ENCODE measurements around the gene RTP1. TPM values are rescaled to one million over a fixed set of nuclear protein-coding genes. Genes with fewer than 3 reads are reported as not detected.

RTP1 gene
- total RNA-seq (2022) = not detected in 2 replicates
- not detected for Bru-seq, nascent RNA
- BruChase-seq, experiment 1, labeled RNA remaining after a 6-hour chase = not detected
- not detected for BruChase-seq, experiment 2, labeled RNA remaining after a 2-hour chase
- long read RNA-seq = 0 reads

GRCh38 chr3:187197335-187197649 lies at the start of gene RTP1:
Gene RTP1, plus strand, starts transcription at chr3:187197486. Its CDS starts 30 bp downstream, at chr3:187197516.
- intact Hi-C loops (cut with micrococcal nuclease; ENCODE audit: unreplicated experiment) = no loop called here
- TF ChIP-seq, protein P1, sequence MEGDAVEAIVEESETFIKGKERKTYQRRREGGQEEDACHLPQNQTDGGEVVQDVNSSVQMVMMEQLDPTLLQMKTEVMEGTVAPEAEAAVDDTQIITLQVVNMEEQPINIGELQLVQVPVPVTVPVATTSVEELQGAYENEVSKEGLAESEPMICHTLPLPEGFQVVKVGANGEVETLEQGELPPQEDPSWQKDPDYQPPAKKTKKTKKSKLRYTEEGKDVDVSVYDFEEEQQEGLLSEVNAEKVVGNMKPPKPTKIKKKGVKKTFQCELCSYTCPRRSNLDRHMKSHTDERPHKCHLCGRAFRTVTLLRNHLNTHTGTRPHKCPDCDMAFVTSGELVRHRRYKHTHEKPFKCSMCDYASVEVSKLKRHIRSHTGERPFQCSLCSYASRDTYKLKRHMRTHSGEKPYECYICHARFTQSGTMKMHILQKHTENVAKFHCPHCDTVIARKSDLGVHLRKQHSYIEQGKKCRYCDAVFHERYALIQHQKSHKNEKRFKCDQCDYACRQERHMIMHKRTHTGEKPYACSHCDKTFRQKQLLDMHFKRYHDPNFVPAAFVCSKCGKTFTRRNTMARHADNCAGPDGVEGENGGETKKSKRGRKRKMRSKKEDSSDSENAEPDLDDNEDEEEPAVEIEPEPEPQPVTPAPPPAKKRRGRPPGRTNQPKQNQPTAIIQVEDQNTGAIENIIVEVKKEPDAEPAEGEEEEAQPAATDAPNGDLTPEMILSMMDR (IDR thresholded peaks at IDR 0.05; ENCODE audit: unreplicated experiment) = no peak
- Mint-ChIP-seq H3K4me1 (ENCODE audit: low read depth, unreplicated experiment) (no peaks in the 10 kb centered on the region), H3K36me3 (ENCODE audit: insufficient read depth, unreplicated experiment) (no peaks in the 10 kb centered on the region), H3K27me3 (ENCODE audit: unreplicated experiment) (peaks cover 10% of the 10 kb centered on the region), H3K4me3 (ENCODE audit: low read depth, unreplicated experiment) (no peak within 1 kb of the TSS), H3K27ac (ENCODE audit: unreplicated experiment) (no peak within 1 kb of the TSS), H3K9me3 (ENCODE audit: low read depth, unreplicated experiment) (no peaks in the 10 kb centered on the region)
- DNase-seq = no peak
- no TSS peak for BruUV-seq (replicated peaks)
- CTCF ChIA-PET = interaction anchor here (1.1 kb wide), 1 partner anchor 23 kb away, joined by 3 read pairs; no protein-coding TSS in a partner anchor

GRCh38 chr3:187150186-187150585 lies 47.1 kb upstream of the RTP1 start:
- no peaks in the 10 kb centered on the region for H3K36me3 Mint-ChIP-seq (ENCODE audit: insufficient read depth, unreplicated experiment)
- H3K27ac Mint-ChIP-seq (ENCODE audit: unreplicated experiment) = no peak overlapping the region
- TF ChIP-seq, protein P1 (IDR thresholded peaks at IDR 0.05; ENCODE audit: unreplicated experiment) = no peak
- CTCF ChIA-PET = interaction anchor here (1.0 to 2.6 kb wide), 4 partner anchors 11 to 301 kb away, joined by 3 to 12 read pairs (median 8); partner anchors contain the start of gene RPL39L
- H3K9me3 Mint-ChIP-seq (ENCODE audit: low read depth, unreplicated experiment) = no peaks in the 10 kb centered on the region
- H3K27me3 Mint-ChIP-seq (ENCODE audit: unreplicated experiment) = peaks cover 41% of the 10 kb centered on the region
- DNase-seq = no peak
- H3K4me3 Mint-ChIP-seq (ENCODE audit: low read depth, unreplicated experiment) = no peak overlapping the region
- intact Hi-C loops (cut with micrococcal nuclease; ENCODE audit: unreplicated experiment) = no loop called here
- no peaks in the 10 kb centered on the region for H3K4me1 Mint-ChIP-seq (ENCODE audit: low read depth, unreplicated experiment)
- BruUV-seq (replicated peaks) = no TSS peak

DNA sequence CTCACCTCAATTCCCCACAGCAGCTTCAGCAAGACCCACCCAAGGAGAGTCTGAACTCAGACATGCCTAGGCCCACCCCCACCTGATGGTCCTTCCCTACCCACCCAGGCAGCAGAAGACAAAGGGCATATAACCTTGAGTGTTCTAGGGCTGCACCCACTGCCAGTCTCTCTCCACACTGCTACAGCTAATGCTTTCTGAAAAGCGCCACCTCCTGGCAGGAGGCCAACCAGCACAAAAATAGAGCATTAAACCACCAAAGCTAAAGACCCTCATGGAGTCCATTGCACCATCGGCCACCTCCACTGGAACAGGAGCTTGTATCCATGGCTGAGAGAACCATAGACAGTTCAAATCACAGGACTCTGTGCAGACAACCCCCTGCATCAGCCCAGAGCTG lies 46.7 kb upstream of the RTP1 start:
- BruUV-seq (replicated peaks) = no TSS peak
- intact Hi-C loops (cut with micrococcal nuclease; ENCODE audit: unreplicated experiment) = no loop called here
- TF ChIP-seq, protein P1 (IDR thresholded peaks at IDR 0.05; ENCODE audit: unreplicated experiment) = peak; percentile 17
- peaks cover 45% of the 10 kb centered on the region for H3K27me3 Mint-ChIP-seq (ENCODE audit: unreplicated experiment)
- no peak overlapping the region for H3K4me3 Mint-ChIP-seq (ENCODE audit: low read depth, unreplicated experiment)
- DNase-seq = peak; percentile 48
- no peak overlapping the region for H3K27ac Mint-ChIP-seq (ENCODE audit: unreplicated experiment)
- H3K9me3 Mint-ChIP-seq (ENCODE audit: low read depth, unreplicated experiment) = no peaks in the 10 kb centered on the region
- CTCF ChIA-PET = interaction anchor here (1.0 to 2.6 kb wide), 4 partner anchors 11 to 301 kb away, joined by 3 to 12 read pairs (median 8); partner anchors contain the start of gene RPL39L
- H3K4me1 Mint-ChIP-seq (ENCODE audit: low read depth, unreplicated experiment) = no peaks in the 10 kb centered on the region
- H3K36me3 Mint-ChIP-seq (ENCODE audit: insufficient read depth, unreplicated experiment) = no peaks in the 10 kb centered on the region

DNA sequence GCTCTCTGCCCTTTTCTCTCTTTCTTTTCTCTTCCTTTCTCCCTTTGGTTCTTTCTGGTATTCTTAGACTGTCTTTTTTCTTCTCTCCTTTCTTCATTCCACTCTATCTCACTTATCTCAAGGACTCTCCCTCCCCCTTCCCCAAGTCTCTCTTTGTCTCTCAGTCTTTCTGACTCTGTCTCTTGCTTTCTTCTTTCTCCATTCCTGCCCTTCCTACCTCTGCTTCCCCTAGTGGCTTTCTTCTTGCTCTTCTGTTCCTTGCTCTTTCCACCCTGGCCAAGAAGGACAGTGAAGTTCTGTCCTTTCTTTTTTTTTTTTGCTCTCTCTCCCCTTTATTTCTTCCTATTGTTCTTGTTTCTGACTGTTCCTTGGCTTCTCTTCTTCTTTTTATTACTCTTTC lies 35.7 kb upstream of the RTP1 start:
- intact Hi-C loops (cut with micrococcal nuclease; ENCODE audit: unreplicated experiment) = no loop called here
- peaks cover 35% of the 10 kb centered on the region for H3K27me3 Mint-ChIP-seq (ENCODE audit: unreplicated experiment)
- H3K36me3 Mint-ChIP-seq (ENCODE audit: insufficient read depth, unreplicated experiment) = no peaks in the 10 kb centered on the region

More for the DNA sequence above, 35.7 kb upstream of the RTP1 start:
- Mint-ChIP-seq H3K4me1 (ENCODE audit: low read depth, unreplicated experiment) (peaks cover 12% of the 10 kb centered on the region), H3K4me3 (ENCODE audit: low read depth, unreplicated experiment) (no peak overlapping the region), H3K27ac (ENCODE audit: unreplicated experiment) (no peak overlapping the region), H3K9me3 (ENCODE audit: low read depth, unreplicated experiment) (peaks cover 2% of the 10 kb centered on the region)
- DNase-seq = no peak
- CTCF ChIA-PET = no interaction called here
- no TSS peak for BruUV-seq (replicated peaks)
- TF ChIP-seq, protein P1 (IDR thresholded peaks at IDR 0.05; ENCODE audit: unreplicated experiment) = no peak
